Central memory CD8-positive, alpha-beta T cell (primary cell): ENCODE data around the gene RPL38.

Experiments
- ATAC-seq: fragments of 150-1000 bp; cut with Tn5 transposase; replicated peaks from 2 replicates; pipeline ENCODE4 v1.10.0; 2022; ENCODE audit warnings: mild to moderate bottlenecking, moderate FRiP score, moderate number of reproducible peaks; ENCODE audit not compliant: poor library complexity, severe bottlenecking; ENCODE audit errors: extremely low read depth
- DNase-seq, 2 donors: peaks; one replicate each; pipeline ENCODE4 v3.0.0; 2021; ENCODE audit warnings: low spot score in 2 of 2
- H3K27ac Mint-ChIP-seq: one replicate; pipeline ENCODE4 v1.8.0; 2022; ENCODE audit warnings: low read depth, mild to moderate bottlenecking, moderate library complexity, mixed read lengths
- H3K27me3 Mint-ChIP-seq: one replicate; pipeline ENCODE4 v1.8.0; 2022; ENCODE audit warnings: mixed read lengths
- H3K36me3 Mint-ChIP-seq: one replicate; pipeline ENCODE4 v1.8.0; 2022; ENCODE audit warnings: mild to moderate bottlenecking, moderate library complexity, mixed read lengths; ENCODE audit not compliant: insufficient read depth
- H3K4me1 Mint-ChIP-seq: one replicate; pipeline ENCODE4 v1.8.0; 2022; ENCODE audit warnings: mixed read lengths
- H3K4me3 Mint-ChIP-seq: one replicate; pipeline ENCODE4 v1.8.0; 2022; ENCODE audit warnings: mild to moderate bottlenecking, moderate library complexity, mixed read lengths
- H3K9me3 Mint-ChIP-seq: one replicate; pipeline ENCODE4 v1.8.0; 2022; ENCODE audit warnings: mixed read lengths

Gene RPL38

DNA sequence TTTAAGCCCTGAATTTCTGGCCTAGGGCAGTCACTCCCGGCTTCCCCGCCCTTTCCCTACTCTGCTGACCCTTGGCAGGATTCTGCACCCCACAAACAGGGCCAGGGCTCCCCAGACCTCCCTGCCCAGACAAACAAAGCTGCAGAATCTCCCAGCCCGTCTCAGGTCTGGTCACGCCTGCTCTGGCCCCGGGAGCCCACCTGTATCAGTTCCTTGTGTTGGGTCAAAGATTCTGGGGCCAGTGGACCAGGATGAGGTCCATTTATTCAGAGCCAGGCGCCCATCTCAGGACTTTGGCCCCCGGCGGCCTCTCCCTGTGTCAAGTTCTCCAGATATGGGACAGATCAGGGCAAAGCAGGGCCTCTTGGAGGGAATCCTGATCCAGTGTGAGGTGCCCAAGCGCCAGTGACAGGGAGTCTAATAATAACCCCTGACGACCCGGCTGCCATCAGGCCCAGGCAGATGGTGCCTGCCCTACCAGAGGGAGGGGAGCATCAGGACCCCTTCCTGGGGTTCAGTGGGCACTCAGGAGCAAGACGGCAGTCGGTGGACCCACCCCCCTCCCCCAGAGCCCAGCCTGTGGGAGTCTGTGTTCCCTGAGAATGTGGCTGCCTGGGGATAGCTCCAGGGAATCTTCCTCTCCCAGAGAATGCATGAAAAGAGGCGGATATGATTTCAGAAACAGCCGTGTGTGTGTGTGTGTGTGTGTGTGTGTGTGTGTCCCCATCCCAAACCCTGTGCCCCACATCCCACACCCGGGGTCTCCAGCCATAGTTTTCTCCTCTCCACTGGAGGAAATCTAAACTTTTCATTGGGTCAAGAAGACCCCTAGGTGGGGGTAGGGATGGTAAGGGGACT lies 11.2 kb downstream of the RPL38 start:
- H3K9me3 Mint-ChIP-seq, result no peaks in the 10 kb centered on the region
- no peak for DNase-seq
- ATAC-seq, result no peak
- no peaks in the 10 kb centered on the region for H3K27me3 Mint-ChIP-seq
- H3K4me3 Mint-ChIP-seq, result peak overlapping the region; percentile 87
- peaks cover 21% of the 10 kb centered on the region for H3K36me3 Mint-ChIP-seq
- H3K27ac Mint-ChIP-seq, result peak overlapping the region; percentile 95
- peaks cover 56% of the 10 kb centered on the region for H3K4me1 Mint-ChIP-seq

DNA sequence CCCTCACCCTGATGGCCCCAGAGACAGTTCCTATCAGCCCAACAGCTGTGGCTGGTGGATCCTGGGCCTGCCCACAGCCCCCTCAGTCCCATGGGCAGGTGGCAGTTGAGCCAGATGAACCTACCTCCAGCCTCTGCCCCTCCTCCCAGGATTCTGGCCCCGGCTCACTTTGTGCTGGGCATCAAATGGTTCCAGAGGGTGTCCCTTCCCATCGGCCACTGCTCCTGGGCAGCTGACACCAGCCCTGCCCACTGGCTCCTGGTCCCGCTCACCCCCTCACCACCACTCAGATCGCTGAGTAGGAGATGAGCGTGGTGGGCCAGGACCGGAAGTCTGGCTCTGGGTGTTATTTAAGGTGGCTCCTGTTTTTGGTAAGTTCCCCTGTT lies 11.9 kb downstream of the RPL38 start:
- Mint-ChIP-seq H3K9me3 (no peaks in the 10 kb centered on the region), H3K4me1 (peaks cover 53% of the 10 kb centered on the region), H3K36me3 (peaks cover 15% of the 10 kb centered on the region), H3K27me3 (no peaks in the 10 kb centered on the region), H3K27ac (peak overlapping the region; percentile 95), H3K4me3 (peak overlapping the region; percentile 87)
- DNase-seq (no peak), ATAC-seq (no peak)

- DNase-seq (no peak), ATAC-seq (no peak)
- peaks cover 11% of the 10 kb centered on the region for H3K36me3 Mint-ChIP-seq
- no peaks in the 10 kb centered on the region for H3K27me3 Mint-ChIP-seq
- H3K27ac Mint-ChIP-seq, result no peak overlapping the region
- peaks cover 47% of the 10 kb centered on the region for H3K4me1 Mint-ChIP-seq
- no peaks in the 10 kb centered on the region for H3K9me3 Mint-ChIP-seq
- H3K4me3 Mint-ChIP-seq, result no peak overlapping the region
Observed at GRCh38 chr17:74216505-74216904, 13.0 kb downstream of the RPL38 start.

GRCh38 chr17:74217037-74217730 lies 13.7 kb downstream of the RPL38 start:
- Mint-ChIP-seq H3K9me3 (no peaks in the 10 kb centered on the region), H3K36me3 (peaks cover 11% of the 10 kb centered on the region), H3K4me3 (no peak overlapping the region), H3K27me3 (no peaks in the 10 kb centered on the region), H3K4me1 (peaks cover 40% of the 10 kb centered on the region), H3K27ac (no peak overlapping the region)
- ATAC-seq (no peak), DNase-seq (no peak)

DNA sequence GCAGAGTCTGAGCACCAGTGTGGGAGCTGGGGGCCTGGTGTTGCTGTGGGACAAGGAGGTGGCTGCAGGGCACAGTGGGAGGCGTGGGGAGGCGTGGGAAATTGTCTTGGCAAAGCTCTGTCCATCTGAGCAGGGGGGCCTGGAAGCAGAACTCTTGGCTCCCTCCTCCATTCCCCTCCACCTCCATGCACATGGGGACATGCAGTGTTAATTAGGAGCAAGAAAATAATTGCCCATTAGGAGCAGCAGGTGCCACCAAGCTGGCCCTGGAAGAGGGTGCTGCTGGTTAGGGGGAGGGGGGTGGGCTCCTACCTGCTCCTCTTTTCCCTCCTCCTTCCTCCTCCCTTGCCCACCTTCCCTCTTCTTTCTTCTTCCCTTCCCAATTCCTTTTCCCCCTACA lies 14.4 kb downstream of the RPL38 start:
- DNase-seq, result no peak

GRCh38 chr17:74218436-74218835 lies 15.0 kb downstream of the RPL38 start:
- Mint-ChIP-seq H3K4me1 (peaks cover 28% of the 10 kb centered on the region), H3K9me3 (no peaks in the 10 kb centered on the region), H3K27me3 (no peaks in the 10 kb centered on the region), H3K27ac (no peak overlapping the region), H3K36me3 (peaks cover 6% of the 10 kb centered on the region), H3K4me3 (no peak overlapping the region)
- ATAC-seq (no peak), DNase-seq (no peak)

More for the DNA sequence above, 14.4 kb downstream of the RPL38 start:
- Mint-ChIP-seq H3K27me3 (no peaks in the 10 kb centered on the region), H3K9me3 (no peaks in the 10 kb centered on the region), H3K27ac (no peak overlapping the region), H3K4me1 (peaks cover 33% of the 10 kb centered on the region), H3K36me3 (peaks cover 7% of the 10 kb centered on the region), H3K4me3 (no peak overlapping the region)
- no peak for ATAC-seq

- Mint-ChIP-seq H3K27me3 (no peaks in the 10 kb centered on the region), H3K9me3 (no peaks in the 10 kb centered on the region), H3K36me3 (peaks cover 7% of the 10 kb centered on the region), H3K4me1 (peaks cover 21% of the 10 kb centered on the region), H3K4me3 (no peak overlapping the region), H3K27ac (no peak overlapping the region)
- DNase-seq (no peak), ATAC-seq (no peak)
Observed at GRCh38 chr17:74219576-74220133, 16.2 kb downstream of the RPL38 start.

- Mint-ChIP-seq H3K27me3 (no peaks in the 10 kb centered on the region), H3K27ac (no peak overlapping the region), H3K9me3 (no peaks in the 10 kb centered on the region), H3K4me1 (peaks cover 17% of the 10 kb centered on the region), H3K36me3 (peaks cover 7% of the 10 kb centered on the region), H3K4me3 (no peak overlapping the region)
- DNase-seq, result no peak
- ATAC-seq, result no peak
Observed at GRCh38 chr17:74220219-74220618, 16.7 kb downstream of the RPL38 start.

GRCh38 chr17:74220946-74221818 lies 17.7 kb downstream of the RPL38 start:
- DNase-seq (no peak), ATAC-seq (no peak)
- no peaks in the 10 kb centered on the region for H3K27me3 Mint-ChIP-seq
- no peaks in the 10 kb centered on the region for H3K9me3 Mint-ChIP-seq
- peaks cover 8% of the 10 kb centered on the region for H3K4me1 Mint-ChIP-seq
- no peak overlapping the region for H3K4me3 Mint-ChIP-seq
- no peak overlapping the region for H3K27ac Mint-ChIP-seq
- H3K36me3 Mint-ChIP-seq, result peaks cover 7% of the 10 kb centered on the region

DNA sequence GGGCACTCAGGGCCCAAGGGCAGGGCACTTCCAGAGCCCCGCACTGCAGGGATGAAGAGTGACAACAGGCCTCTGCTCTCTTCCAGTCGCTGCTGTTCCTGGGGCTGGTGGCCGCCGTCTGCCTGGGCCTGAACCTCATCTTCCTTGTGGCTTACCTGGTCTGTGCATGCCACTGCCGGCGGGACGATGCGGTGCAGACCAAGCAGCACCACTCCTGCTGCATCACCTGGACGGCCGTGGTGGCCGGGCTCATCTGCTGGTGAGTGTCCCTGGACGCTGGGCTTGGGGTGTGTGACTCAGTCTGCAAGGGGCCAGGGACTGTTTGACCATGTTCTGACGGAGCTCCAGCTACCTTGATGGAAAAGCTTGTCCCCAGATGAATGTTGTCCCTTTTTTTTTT lies 18.9 kb downstream of the RPL38 start:
- no peaks in the 10 kb centered on the region for H3K27me3 Mint-ChIP-seq
- no peaks in the 10 kb centered on the region for H3K9me3 Mint-ChIP-seq
- no peak overlapping the region for H3K27ac Mint-ChIP-seq
- peaks cover 6% of the 10 kb centered on the region for H3K36me3 Mint-ChIP-seq
- no peak overlapping the region for H3K4me3 Mint-ChIP-seq
- no peaks in the 10 kb centered on the region for H3K4me1 Mint-ChIP-seq
- DNase-seq (no peak), ATAC-seq (no peak)

GRCh38 chr17:74223901-74224300 lies 20.4 kb downstream of the RPL38 start:
- peaks cover 6% of the 10 kb centered on the region for H3K36me3 Mint-ChIP-seq
- no peaks in the 10 kb centered on the region for H3K27me3 Mint-ChIP-seq

GRCh38 chr17:74224959-74225725 lies 21.7 kb downstream of the RPL38 start:
- Mint-ChIP-seq H3K4me3 (no peak overlapping the region), H3K4me1 (no peaks in the 10 kb centered on the region), H3K27ac (no peak overlapping the region), H3K36me3 (peaks cover 9% of the 10 kb centered on the region), H3K9me3 (no peaks in the 10 kb centered on the region), H3K27me3 (no peaks in the 10 kb centered on the region)
- no peak for ATAC-seq
- no peak for DNase-seq

More at GRCh38 chr17:74223901-74224300, 20.4 kb downstream of the RPL38 start:
- H3K27ac Mint-ChIP-seq, result no peak overlapping the region
- DNase-seq (no peak), ATAC-seq (no peak)
- no peaks in the 10 kb centered on the region for H3K4me1 Mint-ChIP-seq
- no peaks in the 10 kb centered on the region for H3K9me3 Mint-ChIP-seq
- no peak overlapping the region for H3K4me3 Mint-ChIP-seq
